ENCODE results near the gene SARM1.

Gene SARM1

DNA sequence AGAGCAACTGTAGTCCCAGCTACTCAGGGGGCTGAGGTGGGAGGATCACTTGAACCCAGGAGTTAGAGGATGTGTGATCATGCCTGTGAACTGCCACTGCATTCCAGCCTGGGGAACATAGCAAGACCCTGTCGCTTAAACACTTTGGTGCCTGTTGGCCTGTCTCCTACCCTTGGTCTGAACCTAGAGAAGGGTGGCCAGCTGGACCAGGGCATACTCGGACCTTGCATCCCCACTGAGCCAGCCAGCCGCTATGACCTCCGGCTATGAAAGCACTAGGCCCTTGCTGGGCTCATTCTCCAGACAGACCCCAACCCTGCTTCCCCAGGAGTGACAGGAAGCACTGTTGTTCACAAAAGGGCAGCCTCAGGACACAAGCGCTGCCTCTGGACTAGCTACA, 40.8 kb upstream of the SARM1 start:
- H2AFZ ChIP-seq (ENCODE audit: low read depth, low read length): no peak overlapping the region
- peaks cover 15% of the 10 kb centered on the region; the same call in 1 of the 2 replicates for H4K20me1 ChIP-seq (ENCODE audit: insufficient read depth, low read length)
- H3K9me3 ChIP-seq (ENCODE audit: insufficient read depth, low read length): no peaks in the 10 kb centered on the region
- no peak overlapping the region for H3K4me3 ChIP-seq (ENCODE audit: low read length)
- no peak overlapping the region for H3K27ac ChIP-seq (ENCODE audit: low read length)
- peaks cover 39% of the 10 kb centered on the region for H3K4me1 ChIP-seq (ENCODE audit: low read length)
- H3K79me2 ChIP-seq (ENCODE audit: low read length): peaks cover 44% of the 10 kb centered on the region
- H3K36me3 ChIP-seq (replicated peaks; ENCODE audit: low read depth, low read length): peaks cover 35% of the 10 kb centered on the region
- TF ChIP-seq, protein P1, sequence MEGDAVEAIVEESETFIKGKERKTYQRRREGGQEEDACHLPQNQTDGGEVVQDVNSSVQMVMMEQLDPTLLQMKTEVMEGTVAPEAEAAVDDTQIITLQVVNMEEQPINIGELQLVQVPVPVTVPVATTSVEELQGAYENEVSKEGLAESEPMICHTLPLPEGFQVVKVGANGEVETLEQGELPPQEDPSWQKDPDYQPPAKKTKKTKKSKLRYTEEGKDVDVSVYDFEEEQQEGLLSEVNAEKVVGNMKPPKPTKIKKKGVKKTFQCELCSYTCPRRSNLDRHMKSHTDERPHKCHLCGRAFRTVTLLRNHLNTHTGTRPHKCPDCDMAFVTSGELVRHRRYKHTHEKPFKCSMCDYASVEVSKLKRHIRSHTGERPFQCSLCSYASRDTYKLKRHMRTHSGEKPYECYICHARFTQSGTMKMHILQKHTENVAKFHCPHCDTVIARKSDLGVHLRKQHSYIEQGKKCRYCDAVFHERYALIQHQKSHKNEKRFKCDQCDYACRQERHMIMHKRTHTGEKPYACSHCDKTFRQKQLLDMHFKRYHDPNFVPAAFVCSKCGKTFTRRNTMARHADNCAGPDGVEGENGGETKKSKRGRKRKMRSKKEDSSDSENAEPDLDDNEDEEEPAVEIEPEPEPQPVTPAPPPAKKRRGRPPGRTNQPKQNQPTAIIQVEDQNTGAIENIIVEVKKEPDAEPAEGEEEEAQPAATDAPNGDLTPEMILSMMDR (IDR thresholded peaks at IDR 0.05; ENCODE audit: low read depth, low read length): no peak
- no peak for TF ChIP-seq EZH2phosphoT487 (IDR thresholded peaks at IDR 0.05; ENCODE audit: low read depth)
- H3K4me2 ChIP-seq (ENCODE audit: low read length): no peak overlapping the region
- H3K9ac ChIP-seq (ENCODE audit: low read length): no peak overlapping the region
- H3K27me3 ChIP-seq (ENCODE audit: low read depth, low read length): no peaks in the 10 kb centered on the region

DNA sequence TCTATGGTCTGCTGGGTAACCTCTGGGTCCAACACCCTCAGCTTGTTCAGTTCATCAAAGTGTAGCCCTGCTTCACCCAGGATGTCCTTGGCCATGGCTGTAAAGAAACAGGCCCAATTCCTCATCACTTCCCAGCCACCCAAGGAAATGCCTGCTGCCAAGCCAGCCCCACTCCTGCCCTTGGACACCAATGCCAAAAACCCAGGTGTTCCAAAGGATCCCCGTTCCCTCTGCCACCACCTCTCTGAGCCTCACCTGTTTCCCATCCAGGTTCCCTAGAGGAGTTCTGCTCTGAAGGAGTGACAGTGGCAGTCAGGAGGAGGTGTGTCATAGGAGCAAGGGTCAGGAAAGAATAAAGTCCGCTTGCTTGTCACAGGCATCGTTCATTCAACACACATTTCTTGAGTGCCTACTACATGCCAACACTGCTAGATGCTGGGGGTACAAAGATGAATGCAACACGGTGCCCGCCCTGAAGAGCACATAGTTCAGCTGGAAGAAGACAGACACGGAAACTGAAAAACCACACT, 39.5 kb upstream of the SARM1 start:
- Histone ChIP-seq H3K27me3 (ENCODE audit: low read depth, low read length) (no peaks in the 10 kb centered on the region), H3K4me2 (ENCODE audit: low read length) (no peak overlapping the region), H3K27ac (ENCODE audit: low read length) (no peak overlapping the region), H3K36me3 (replicated peaks; ENCODE audit: low read depth, low read length) (peaks cover 22% of the 10 kb centered on the region), H2AFZ (ENCODE audit: low read depth, low read length) (no peak overlapping the region), H3K79me2 (ENCODE audit: low read length) (peaks cover 41% of the 10 kb centered on the region), H3K4me3 (ENCODE audit: low read length) (no peak overlapping the region), H3K9ac (ENCODE audit: low read length) (no peak overlapping the region), H4K20me1 (ENCODE audit: insufficient read depth, low read length) (peaks cover 5% of the 10 kb centered on the region; the same call in 1 of the 2 replicates), H3K4me1 (ENCODE audit: low read length) (peaks cover 32% of the 10 kb centered on the region), H3K9me3 (ENCODE audit: insufficient read depth, low read length) (no peaks in the 10 kb centered on the region)
- no peak for TF ChIP-seq EZH2phosphoT487 (IDR thresholded peaks at IDR 0.05; ENCODE audit: low read depth)

DNA sequence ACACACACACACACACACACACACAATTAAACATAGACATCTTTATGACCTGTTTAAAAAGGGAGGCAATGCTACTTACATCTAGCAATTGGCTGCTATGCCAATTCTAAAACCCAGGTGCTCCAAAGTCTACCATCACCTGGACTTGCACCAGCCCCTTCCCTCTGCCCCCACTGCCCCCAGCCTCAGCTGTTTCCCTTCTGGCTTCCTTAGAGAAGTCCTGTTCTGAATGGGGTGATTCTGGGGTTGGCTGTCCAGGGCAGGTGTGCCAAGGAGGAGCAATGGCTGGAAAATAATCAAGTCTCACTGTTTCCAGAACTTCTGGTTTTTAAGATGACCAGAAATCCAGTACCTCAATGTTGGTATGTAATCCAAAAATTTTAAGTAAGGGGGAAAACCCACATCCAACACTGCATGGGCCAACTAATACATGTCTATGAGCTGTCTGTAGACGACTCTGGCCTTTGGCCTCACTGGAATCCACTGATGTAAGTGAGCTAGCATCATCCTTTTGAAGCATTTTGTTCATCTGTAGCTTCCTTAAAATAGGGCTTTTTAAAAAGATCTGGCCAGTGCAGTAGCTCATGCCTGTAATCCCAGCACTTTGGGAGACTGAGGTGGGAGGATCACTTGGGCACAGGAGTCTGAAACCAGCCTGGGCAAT, 38.3 kb upstream of the SARM1 start:
- H3K4me2 ChIP-seq (ENCODE audit: low read length): no peak overlapping the region

DNA sequence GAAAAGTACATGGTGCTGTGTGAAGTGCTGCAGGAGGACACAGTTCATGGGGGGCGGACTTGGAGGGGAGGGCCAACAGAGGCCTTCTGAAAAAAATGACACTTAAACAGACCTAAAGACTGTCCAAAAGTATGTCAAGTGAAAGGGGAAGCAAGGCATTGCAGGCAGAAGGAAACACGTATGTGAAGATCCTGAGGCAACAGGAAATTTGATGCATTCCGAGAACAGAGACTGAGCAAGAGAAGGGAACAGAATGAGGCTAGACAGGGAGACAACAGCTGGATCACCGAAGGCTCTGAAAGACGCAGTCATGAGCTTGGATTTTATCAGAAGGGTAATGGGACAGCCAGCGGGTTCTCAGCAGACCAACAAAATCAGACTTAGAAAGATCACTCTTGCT, 37.3 kb upstream of the SARM1 start:
- Histone ChIP-seq H4K20me1 (ENCODE audit: insufficient read depth, low read length) (no peaks in the 10 kb centered on the region), H3K4me3 (ENCODE audit: low read length) (peak overlapping the region; percentile 82), H3K4me2 (ENCODE audit: low read length) (peak overlapping the region; percentile 97), H3K36me3 (replicated peaks; ENCODE audit: low read depth, low read length) (peaks cover 5% of the 10 kb centered on the region), H3K9ac (ENCODE audit: low read length) (peak overlapping the region; percentile 53), H3K9me3 (ENCODE audit: insufficient read depth, low read length) (no peaks in the 10 kb centered on the region), H2AFZ (ENCODE audit: low read depth, low read length) (no peak overlapping the region), H3K4me1 (ENCODE audit: low read length) (peaks cover 15% of the 10 kb centered on the region), H3K27me3 (ENCODE audit: low read depth, low read length) (no peaks in the 10 kb centered on the region), H3K27ac (ENCODE audit: low read length) (no peak overlapping the region), H3K79me2 (ENCODE audit: low read length) (peaks cover 24% of the 10 kb centered on the region)
- TF ChIP-seq, protein P1 (IDR thresholded peaks at IDR 0.05; ENCODE audit: low read depth, low read length): no peak
- TF ChIP-seq EZH2phosphoT487 (IDR thresholded peaks at IDR 0.05; ENCODE audit: low read depth): no peak

More for the DNA sequence above, 38.3 kb upstream of the SARM1 start:
- H3K79me2 ChIP-seq (ENCODE audit: low read length): peaks cover 32% of the 10 kb centered on the region
- no peak overlapping the region for H3K9ac ChIP-seq (ENCODE audit: low read length)
- no peak overlapping the region for H3K4me3 ChIP-seq (ENCODE audit: low read length)
- TF ChIP-seq, protein P1 (IDR thresholded peaks at IDR 0.05; ENCODE audit: low read depth, low read length): no peak
- TF ChIP-seq EZH2phosphoT487 (IDR thresholded peaks at IDR 0.05; ENCODE audit: low read depth): no peak
- no peaks in the 10 kb centered on the region for H4K20me1 ChIP-seq (ENCODE audit: insufficient read depth, low read length)
- H2AFZ ChIP-seq (ENCODE audit: low read depth, low read length): no peak overlapping the region
- H3K9me3 ChIP-seq (ENCODE audit: insufficient read depth, low read length): no peaks in the 10 kb centered on the region
- peaks cover 13% of the 10 kb centered on the region for H3K36me3 ChIP-seq (replicated peaks; ENCODE audit: low read depth, low read length)
- H3K27me3 ChIP-seq (ENCODE audit: low read depth, low read length): no peaks in the 10 kb centered on the region
- H3K27ac ChIP-seq (ENCODE audit: low read length): no peak overlapping the region
- peaks cover 20% of the 10 kb centered on the region for H3K4me1 ChIP-seq (ENCODE audit: low read length)
